ENCODE data around the gene POLE. TPM values are rescaled to one million over a fixed set of nuclear protein-coding genes. Genes with fewer than 3 reads are reported as not detected.

Gene POLE
- total and polyA plus RNA-seq, 9 of the 15 experiments (the other 6 are each of a cell fraction or from before 2014, with no cell fraction given): 2.4 to 154 (median 49.6) TPM

- peak; percentile 66; the same call in 1 of the 2 replicates for TF ChIP-seq GMEB1 (CRISPR knock-in tag; IDR thresholded peaks at IDR 0.05)
- 0 out of 2 replicates have a peak, but pooled peaks have one; percentile 32 for TF ChIP-seq JUN (IDR thresholded peaks at IDR 0.05; ENCODE audit: borderline replicate concordance, low read depth, low read length)
- no peak for TF ChIP-seq JUN (CRISPR knock-in tag; IDR thresholded peaks at IDR 0.05; ENCODE audit: borderline replicate concordance)
- 0 out of 4 replicates have a peak, but pooled peaks of 1 of the 2 experiments have one; percentile 33 for TF ChIP-seq TRIM24 (IDR thresholded peaks at IDR 0.05)
- TF ChIP-seq CREM (IDR thresholded peaks at IDR 0.05; ENCODE audit: low read depth): peak; percentile 79
- peak; percentile 19; the same call in 1 of the 2 replicates for TF ChIP-seq EP300 (IDR thresholded peaks at IDR 0.05; ENCODE audit: low read length)
- peak; percentile 96 for TF ChIP-seq PKNOX1 (IDR thresholded peaks at IDR 0.05)
- peak in 1 of 2 experiments; percentile 60; a peak in 2 of 4 replicates for TF ChIP-seq ZMIZ1 (IDR thresholded peaks at IDR 0.05; ENCODE audit: low read depth in 2 of 2, low read length in 2 of 2)
- no peak for TF ChIP-seq NFIX (CRISPR knock-in tag; IDR thresholded peaks at IDR 0.05; ENCODE audit: low read depth)
- TF ChIP-seq CBX3 (IDR thresholded peaks at IDR 0.05; ENCODE audit: borderline replicate concordance in 1 of 2, low read length in 2 of 2): peak in 1 of 2 experiments; percentile 48; a peak in 1 of 3 replicates
- TF ChIP-seq NFE2 (IDR thresholded peaks at IDR 0.05; ENCODE audit: low read depth): 0 out of 2 replicates have a peak, but pooled peaks have one; percentile 2
- TF ChIP-seq HCFC1 (IDR thresholded peaks at IDR 0.05; ENCODE audit: low read depth, low read length): peak; percentile 66
- 0 out of 2 replicates have a peak, but pooled peaks have one; percentile 41 for TF ChIP-seq NR2C2 (CRISPR knock-in tag; IDR thresholded peaks at IDR 0.05)
- peak; percentile 84 for TF ChIP-seq NR2C2 (tag; IDR thresholded peaks at IDR 0.05)
- peak; percentile 66; the same call in 1 of the 2 replicates for TF ChIP-seq GTF2F1 (IDR thresholded peaks at IDR 0.05; ENCODE audit: low read depth, low read length)
- TF ChIP-seq RCOR1 (IDR thresholded peaks at IDR 0.05; ENCODE audit: borderline replicate concordance in 1 of 2, low read depth in 2 of 2, low read length in 2 of 2): 0 out of 4 replicates have a peak, but pooled peaks of 1 of the 2 experiments have one; percentile 34
- peak; percentile 64; the same call in 1 of the 2 replicates for TF ChIP-seq EP400 (IDR thresholded peaks at IDR 0.05)
- peak; percentile 64; the same call in 1 of the 2 replicates for TF ChIP-seq KLF13 (tag; IDR thresholded peaks at IDR 0.05; ENCODE audit: borderline replicate concordance, low read depth)
- no peak for TF ChIP-seq ZNF175 (CRISPR knock-in tag; IDR thresholded peaks at IDR 0.05; ENCODE audit: low read depth)
- peak in 1 of 2 experiments; percentile 74; a peak in 3 of 4 replicates for TF ChIP-seq SIN3A (IDR thresholded peaks at IDR 0.05; ENCODE audit: borderline replicate concordance in 2 of 2, control insufficient read depth in 1 of 2, low read depth in 2 of 2, low read length in 2 of 2)
Observed at GRCh38 chr12:132687211-132688164, at the start of gene POLE, which contains the start of gene PXMP2 (continued).
